NCI-H146 (cell line): ENCODE results near the gene PIWIL4.
"Not testable (repeated sequence)": the region's sequence is repeated elsewhere in the genome, so short reads cannot be mapped to it uniquely, and the experiment has no call there.

Source experiments
- DNase-seq: peaks from one replicate; lab custom pipeline; 2025; lab: John Stamatoyannopoulos, UW

PIWIL4 gene

GRCh38 chr11:94549146-94549545, 18.0 kb upstream of the PIWIL4 start:
- no peak for DNase-seq

GRCh38 chr11:94550513-94550912, 16.7 kb upstream of the PIWIL4 start:
- DNase-seq: no peak

GRCh38 chr11:94553938-94554337, 13.2 kb upstream of the PIWIL4 start:
- DNase-seq: no peak

- DNase-seq: not testable (repeated sequence)
Measured at GRCh38 chr11:94555752-94556329, 11.3 kb upstream of the PIWIL4 start.

- no peak for DNase-seq
Measured at GRCh38 chr11:94557421-94557820, 9.7 kb upstream of the PIWIL4 start.

GRCh38 chr11:94557992-94558391, 9.2 kb upstream of the PIWIL4 start:
- DNase-seq: no peak

GRCh38 chr11:94558468-94558867, 8.7 kb upstream of the PIWIL4 start:
- no peak for DNase-seq

GRCh38 chr11:94558932-94559331, 8.2 kb upstream of the PIWIL4 start:
- no peak for DNase-seq

GRCh38 chr11:94559361-94559760, 7.8 kb upstream of the PIWIL4 start:
- DNase-seq: no peak

- DNase-seq: no peak
Measured at GRCh38 chr11:94560834-94561233, 6.3 kb upstream of the PIWIL4 start.

GRCh38 chr11:94563176-94563847, 3.9 kb upstream of the PIWIL4 start:
- DNase-seq: no peak

GRCh38 chr11:94563848-94564467, 3.2 kb upstream of the PIWIL4 start:
- DNase-seq: no peak

- no peak for DNase-seq
Measured at GRCh38 chr11:94568200-94568599, 1.0 kb downstream of the PIWIL4 start.

- no peak for DNase-seq
Measured at GRCh38 chr11:94568717-94569116, 1.5 kb downstream of the PIWIL4 start.

GRCh38 chr11:94572975-94573374, 5.8 kb downstream of the PIWIL4 start:
- not testable (repeated sequence) for DNase-seq

- DNase-seq: no peak
Measured at GRCh38 chr11:94574193-94574961, 7.2 kb downstream of the PIWIL4 start.

GRCh38 chr11:94576306-94576705, 9.1 kb downstream of the PIWIL4 start:
- no peak for DNase-seq

GRCh38 chr11:94577841-94578240, 10.7 kb downstream of the PIWIL4 start:
- DNase-seq: no peak

- no peak for DNase-seq
Measured at GRCh38 chr11:94581926-94582325, 14.8 kb downstream of the PIWIL4 start.

- DNase-seq: no peak
Measured at GRCh38 chr11:94583213-94583865, 16.2 kb downstream of the PIWIL4 start.

- DNase-seq: no peak
Measured at GRCh38 chr11:94583866-94584500, 16.8 kb downstream of the PIWIL4 start.

GRCh38 chr11:94584978-94585377, 17.8 kb downstream of the PIWIL4 start:
- DNase-seq: no peak
